Gastrocnemius medialis (tissue), 4 donors: ENCODE results near the gene SFT2D1. TPM values are rescaled to one million over a fixed set of nuclear protein-coding genes. Genes with fewer than 3 reads are reported as not detected.

ENCODE experiments used
- ATAC-seq, 2 donors: fragments of 150-250 bp; one replicate each; pipeline ENCODE4 v1.9.1; 2016
- DNase-seq, 2 donors: peaks; one replicate each; pipeline ENCODE4 v3.0.0-alpha.2; 2019
- H3K27ac ChIP-seq, 4 donors: fragments of 200-600 bp; sonication (generic); 1 replicate in 1 of 4; 2 replicates in 3 of 4; pipeline ENCODE4 v1.5.1; 2016 to 2018; ENCODE audit warnings: mild to moderate bottlenecking in 2 of 4, moderate library complexity in 1 of 4
- H3K27me3 ChIP-seq, 3 donors: fragments of 200-600 bp; sonication (generic) in 2 of 3; 1 replicate in 1 of 3; 2 replicates in 2 of 3; pipeline versions ENCODE4 v1.5.1 to v1.6.0; 2016 to 2019; ENCODE audit warnings: mild to moderate bottlenecking in 1 of 3, moderate library complexity in 1 of 3
- H3K36me3 ChIP-seq, 2 donors: fragments of 200-600 bp; sonication (generic) in 1 of 2; one replicate each; pipeline ENCODE4 v1.5.1; 2017 to 2018
- H3K4me1 ChIP-seq, 2 donors: fragments of 200-600 bp; sonication (generic) in 1 of 2; one replicate each; pipeline ENCODE4 v1.5.1; 2016 to 2017; ENCODE audit warnings: mild to moderate bottlenecking in 2 of 2
- H3K4me3 ChIP-seq, 4 donors: fragments of 200-600 bp; sonication (generic) in 3 of 4; 1 replicate in 1 of 4; 2 replicates in 3 of 4; pipeline ENCODE4 v1.5.1; 2016 to 2019; ENCODE audit warnings: mild to moderate bottlenecking in 2 of 4
- H3K9me3 ChIP-seq, 3 donors: fragments of 200-600 bp; sonication (generic) in 2 of 3; 1 replicate in 1 of 3; 2 replicates in 2 of 3; pipeline ENCODE4 v1.5.1; 2016 to 2019
- POLR2A ChIP-seq, 2 donors: fragments of 450-650 bp; IDR thresholded peaks; one replicate each; pipeline ENCODE4 v1.6.1; 2017; ENCODE audit warnings: antibody characterized with exemption in 2 of 2, mild to moderate bottlenecking in 2 of 2, moderate library complexity in 2 of 2
- in situ Hi-C, 4 donors: fragments of 200-750 bp; cut with MboI; loops; one replicate each; pipeline versions ENCODE4 v1.15.0 to v1.8.0; 2017; ENCODE audit warnings: low sequenced_read_pairs in 4 of 4
- intact Hi-C: fragments of 100-400 bp; cut with DNase I; formaldehyde crosslinking; loops from one replicate; pipeline ENCODE4 v1.15.1; 2023; ENCODE audit warnings: low total_unique reads
- total RNA-seq, 4 donors: library from RNA; depleted of rRNA; stranded (reverse); fragments of >200 nt; gene quantifications; one replicate each; pipeline versions ENCODE4 v1.1.0 to v1.2.3, GENCODE V29; 2016
- TF ChIP-seq, protein P1 (sequence below), 5 experiments: fragments of 450-650 bp in 3 of 5; fragments of 200-600 bp in 2 of 5; sonication (generic) in 2 of 5; IDR thresholded peaks in 4 of 5; conservative IDR thresholded peaks in 1 of 5; 1 replicate in 4 of 5; 2 replicates in 1 of 5; pipeline ENCODE4 v1.5.1; 2016 to 2019; ENCODE audit warnings: antibody characterized with exemption in 5 of 5, mild to moderate bottlenecking in 3 of 5, moderate library complexity in 3 of 5

SFT2D1 gene
- total RNA-seq, 4 donors from 2014 or later: 14.1 to 29.0 (median 16.8) TPM

DNA sequence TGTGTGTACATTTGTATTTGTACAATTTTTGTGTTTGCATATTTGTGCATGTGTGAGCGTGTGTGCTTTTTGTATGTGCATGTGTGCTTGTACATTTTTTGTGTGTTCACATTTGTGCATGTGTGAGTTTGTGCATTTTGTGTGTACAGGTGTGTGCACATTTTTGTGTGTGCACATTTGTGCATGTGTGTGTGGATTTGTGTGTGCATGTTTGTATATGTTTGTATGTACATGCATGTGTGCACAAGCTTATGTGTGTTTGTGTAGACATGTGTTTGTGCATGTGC is 63.0 kb downstream of the SFT2D1 start:
- TF ChIP-seq POLR2A (IDR thresholded peaks at IDR 0.05): no peak
- TF ChIP-seq, protein P1, sequence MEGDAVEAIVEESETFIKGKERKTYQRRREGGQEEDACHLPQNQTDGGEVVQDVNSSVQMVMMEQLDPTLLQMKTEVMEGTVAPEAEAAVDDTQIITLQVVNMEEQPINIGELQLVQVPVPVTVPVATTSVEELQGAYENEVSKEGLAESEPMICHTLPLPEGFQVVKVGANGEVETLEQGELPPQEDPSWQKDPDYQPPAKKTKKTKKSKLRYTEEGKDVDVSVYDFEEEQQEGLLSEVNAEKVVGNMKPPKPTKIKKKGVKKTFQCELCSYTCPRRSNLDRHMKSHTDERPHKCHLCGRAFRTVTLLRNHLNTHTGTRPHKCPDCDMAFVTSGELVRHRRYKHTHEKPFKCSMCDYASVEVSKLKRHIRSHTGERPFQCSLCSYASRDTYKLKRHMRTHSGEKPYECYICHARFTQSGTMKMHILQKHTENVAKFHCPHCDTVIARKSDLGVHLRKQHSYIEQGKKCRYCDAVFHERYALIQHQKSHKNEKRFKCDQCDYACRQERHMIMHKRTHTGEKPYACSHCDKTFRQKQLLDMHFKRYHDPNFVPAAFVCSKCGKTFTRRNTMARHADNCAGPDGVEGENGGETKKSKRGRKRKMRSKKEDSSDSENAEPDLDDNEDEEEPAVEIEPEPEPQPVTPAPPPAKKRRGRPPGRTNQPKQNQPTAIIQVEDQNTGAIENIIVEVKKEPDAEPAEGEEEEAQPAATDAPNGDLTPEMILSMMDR (IDR thresholded peaks at IDR 0.05 in 4 of 5, conservative IDR thresholded peaks at IDR 0.05 in 1 of 5): no peak
- Histone ChIP-seq H3K9me3 (no peaks in the 10 kb centered on the region), H3K36me3 (no peaks in the 10 kb centered on the region), H3K4me1 (no peaks in the 10 kb centered on the region), H3K4me3 (no peak overlapping the region), H3K27ac (no peak overlapping the region), H3K27me3 (peaks cover 0 to 6% (median 6%) of the 10 kb centered on the region in 3 donors)
- no peak for DNase-seq
- ATAC-seq: no peak
- intact Hi-C loops (loop anchor here (5.0 kb wide), 1 partner anchor 103 kb away; the partner anchor contains the start of gene MPC1), in situ Hi-C loops (loop anchor here in 3 of 4 donors (5.0 to 10.0 kb wide), 2 partner anchors 123 to 125 kb away; no protein-coding TSS in a partner anchor)

DNA sequence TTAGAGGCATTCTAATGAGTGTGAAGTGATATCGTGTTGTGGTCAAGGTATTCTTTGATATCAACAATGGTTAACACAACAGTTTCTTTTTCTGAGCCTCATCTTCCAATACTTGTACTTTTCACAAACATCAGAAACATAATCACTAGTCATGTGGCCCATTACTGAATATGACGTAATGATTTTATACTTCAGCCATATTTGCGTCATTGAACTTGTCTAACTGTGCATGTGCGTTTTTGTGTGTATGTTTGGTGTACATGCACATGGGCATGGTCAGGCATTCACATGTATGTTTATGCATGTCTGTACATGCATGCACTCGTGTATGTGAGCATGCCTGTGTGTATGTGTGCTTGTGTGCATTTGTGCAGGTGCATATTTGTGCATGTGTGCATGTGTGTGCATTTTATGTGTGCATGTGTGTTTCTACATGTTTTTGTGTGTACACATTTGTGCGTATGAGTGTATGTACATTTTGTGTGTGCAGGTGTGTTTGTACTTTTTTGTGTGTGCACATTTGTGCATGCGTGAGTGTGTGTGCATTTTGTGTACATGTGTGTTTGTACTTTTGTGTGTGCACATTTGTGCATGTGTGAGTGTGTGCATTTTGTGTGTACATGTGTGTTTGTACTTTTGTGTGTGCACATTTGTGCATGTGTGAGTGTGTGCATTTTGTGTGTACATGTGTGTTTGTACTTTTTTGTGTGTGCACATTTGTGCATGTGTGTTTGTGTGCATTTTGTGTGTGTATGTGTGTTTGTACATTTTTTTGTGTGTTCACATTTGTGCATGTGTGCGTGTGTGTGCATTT is 63.6 kb downstream of the SFT2D1 start:
- no peak overlapping the region for H3K4me3 ChIP-seq
- DNase-seq (no peak), ATAC-seq (no peak)
- no peaks in the 10 kb centered on the region for H3K4me1 ChIP-seq
- no peak overlapping the region for H3K27ac ChIP-seq
- no peak for TF ChIP-seq POLR2A (IDR thresholded peaks at IDR 0.05)
- TF ChIP-seq, protein P1 (IDR thresholded peaks at IDR 0.05 in 4 of 5, conservative IDR thresholded peaks at IDR 0.05 in 1 of 5): no peak
- intact Hi-C loops: loop anchor here (5.0 kb wide), 1 partner anchor 104 kb away; the partner anchor contains the start of gene MPC1
- H3K27me3 ChIP-seq: peaks cover 0 to 4% (median 2%) of the 10 kb centered on the region in 3 donors
- in situ Hi-C loops: loop anchor here in 3 of 4 donors (5.0 to 10.0 kb wide), 2 partner anchors 124 to 126 kb away; no protein-coding TSS in a partner anchor
- H3K36me3 ChIP-seq: no peaks in the 10 kb centered on the region
- no peaks in the 10 kb centered on the region for H3K9me3 ChIP-seq

DNA sequence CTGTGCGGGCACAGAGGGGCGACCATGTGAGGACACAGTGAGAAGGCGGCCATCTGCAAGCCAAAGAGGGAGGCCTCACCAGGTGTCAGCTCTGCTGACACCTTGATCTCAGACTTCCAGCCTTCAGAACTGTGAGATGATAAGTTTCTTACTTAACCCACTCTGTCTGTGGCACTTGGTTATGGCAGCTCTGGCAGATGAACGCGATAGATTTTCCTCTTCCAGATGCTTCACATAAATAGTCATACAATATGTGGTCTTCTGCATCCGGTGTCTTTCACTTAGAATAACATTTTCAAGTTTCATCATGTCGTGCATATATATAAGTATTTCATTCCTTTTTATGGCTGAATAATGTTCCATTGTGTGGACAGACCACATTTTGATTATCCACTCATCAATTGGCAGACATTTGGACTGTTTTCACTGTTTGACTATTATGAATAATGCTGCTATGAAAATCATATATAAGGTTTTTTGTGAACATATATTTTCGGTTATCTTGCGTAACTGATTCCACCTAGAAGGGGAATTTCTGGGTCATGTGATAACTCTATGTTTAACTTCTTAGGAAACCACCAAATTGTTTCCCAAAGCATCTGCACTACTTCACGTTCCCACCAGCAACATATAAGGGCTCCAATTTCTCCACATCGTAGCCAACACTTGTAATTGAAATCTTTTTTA is 64.3 kb downstream of the SFT2D1 start:
- Histone ChIP-seq H3K9me3 (no peaks in the 10 kb centered on the region), H3K36me3 (no peaks in the 10 kb centered on the region), H3K4me1 (no peaks in the 10 kb centered on the region), H3K27me3 (no peaks in the 10 kb centered on the region), H3K27ac (no peak overlapping the region), H3K4me3 (no peak overlapping the region)
- ATAC-seq (no peak), DNase-seq (no peak)
- no peak for TF ChIP-seq POLR2A (IDR thresholded peaks at IDR 0.05)
- TF ChIP-seq, protein P1 (IDR thresholded peaks at IDR 0.05 in 4 of 5, conservative IDR thresholded peaks at IDR 0.05 in 1 of 5): no peak
- in situ Hi-C loops (loop anchor here in 3 of 4 donors (5.0 to 10.0 kb wide), 2 partner anchors 124 to 127 kb away; no protein-coding TSS in a partner anchor), intact Hi-C loops (loop anchor here (5.0 kb wide), 1 partner anchor 104 kb away; the partner anchor contains the start of gene MPC1)

DNA sequence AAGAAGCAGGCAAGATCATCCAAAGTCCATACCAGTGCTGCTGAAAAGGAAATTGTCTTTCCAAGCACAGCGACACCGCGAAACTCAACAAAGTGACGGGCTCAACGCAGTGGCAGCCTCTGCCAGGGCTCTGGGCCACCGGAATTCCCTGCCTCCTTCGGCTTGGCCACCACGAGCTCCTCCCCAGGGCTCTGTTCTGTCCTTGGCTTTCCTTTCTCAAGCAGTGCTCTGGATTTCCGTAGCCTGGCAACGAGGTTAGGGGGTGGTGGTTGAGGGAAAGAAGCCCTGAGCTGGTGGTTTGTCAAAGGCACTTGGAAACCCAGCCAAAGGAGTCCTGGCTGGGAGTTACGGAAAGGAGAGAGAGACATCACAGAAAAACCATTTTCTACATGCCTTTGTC is 65.3 kb downstream of the SFT2D1 start:
- in situ Hi-C loops: loop anchor here in 3 of 4 donors (5.0 to 10.0 kb wide), 2 partner anchors 125 to 128 kb away; no protein-coding TSS in a partner anchor
- intact Hi-C loops: loop anchor here (5.0 kb wide), 1 partner anchor 105 kb away; the partner anchor contains the start of gene MPC1
- TF ChIP-seq, protein P1 (IDR thresholded peaks at IDR 0.05 in 4 of 5, conservative IDR thresholded peaks at IDR 0.05 in 1 of 5): no peak
- no peak for TF ChIP-seq POLR2A (IDR thresholded peaks at IDR 0.05)

More for the DNA sequence above, 65.3 kb downstream of the SFT2D1 start:
- DNase-seq (no peak), ATAC-seq (no peak)
- H3K27ac ChIP-seq: no peak overlapping the region
- H3K36me3 ChIP-seq: no peaks in the 10 kb centered on the region
- no peak overlapping the region for H3K4me3 ChIP-seq
- H3K4me1 ChIP-seq: no peaks in the 10 kb centered on the region
- no peaks in the 10 kb centered on the region for H3K27me3 ChIP-seq
- H3K9me3 ChIP-seq: no peaks in the 10 kb centered on the region
